ENCODE measurements around the gene OR6C76. TPM values are rescaled to one million over a fixed set of nuclear protein-coding genes. Genes with fewer than 3 reads are reported as not detected.
"Not testable (repeated sequence)": the region's sequence is repeated elsewhere in the genome, so short reads cannot be mapped to it uniquely, and the experiment has no call there.

Gene OR6C76
- total RNA-seq, 1 donor from 2014 or later: not detected

- ChIA-PET CTCF (no interaction called here), POLR2A (no interaction called here)
- Mint-ChIP-seq H3K27me3 (peaks cover 4% of the 10 kb centered on the region), H3K9me3 (peaks cover 11% of the 10 kb centered on the region), H3K27ac (no peak overlapping the region), H3K4me3 (no peak overlapping the region), H3K4me1 (peaks cover 5% of the 10 kb centered on the region), H3K36me3 (ENCODE audit: low read depth) (peaks cover 2% of the 10 kb centered on the region)
- TF ChIP-seq CTCF (IDR thresholded peaks at IDR 0.05): no peak
- ATAC-seq (ENCODE audit: low read depth) (no peak), DNase-seq (no peak)
- intact Hi-C loops (cut with micrococcal nuclease): loop anchor here (1.0 kb wide), 1 partner anchor 173 kb away; no protein-coding TSS in a partner anchor
Observed at GRCh38 chr12:55446326-55446725, 20.3 kb downstream of the OR6C76 start.

GRCh38 chr12:55448825-55449224 is 22.8 kb downstream of the OR6C76 start:
- DNase-seq (no peak), ATAC-seq (ENCODE audit: low read depth) (no peak)
- H3K4me3 Mint-ChIP-seq: no peak overlapping the region
- ChIA-PET CTCF (no interaction called here), POLR2A (no interaction called here)
- H3K27me3 Mint-ChIP-seq: peaks cover 8% of the 10 kb centered on the region
- H3K9me3 Mint-ChIP-seq: no peaks in the 10 kb centered on the region
- intact Hi-C loops (cut with micrococcal nuclease): no loop called here
- TF ChIP-seq CTCF (IDR thresholded peaks at IDR 0.05): no peak
- peaks cover 1% of the 10 kb centered on the region for H3K4me1 Mint-ChIP-seq
- no peak overlapping the region for H3K27ac Mint-ChIP-seq
- no peaks in the 10 kb centered on the region for H3K36me3 Mint-ChIP-seq (ENCODE audit: low read depth)

GRCh38 chr12:55464926-55465325 is 38.9 kb downstream of the OR6C76 start:
- DNase-seq; CTCF ChIA-PET; H3K4me3 Mint-ChIP-seq; H3K27me3 Mint-ChIP-seq; H3K9me3 Mint-ChIP-seq; H3K36me3 Mint-ChIP-seq (ENCODE audit: low read depth); ATAC-seq (ENCODE audit: low read depth); POLR2A ChIA-PET; H3K27ac Mint-ChIP-seq: not testable (repeated sequence)
- peaks cover 34% of the 10 kb centered on the region for H3K4me1 Mint-ChIP-seq
- intact Hi-C loops (cut with micrococcal nuclease): loop anchor here (5.0 kb wide), 1 partner anchor 473 kb away; no protein-coding TSS in a partner anchor

- POLR2A ChIA-PET: no interaction called here
- no peak for DNase-seq
- CTCF ChIA-PET: no interaction called here
- TF ChIP-seq CTCF (IDR thresholded peaks at IDR 0.05): no peak
- peak overlapping the region; percentile 61 for H3K4me3 Mint-ChIP-seq
- peak overlapping the region; percentile 46 for H3K27ac Mint-ChIP-seq
- H3K36me3 Mint-ChIP-seq (ENCODE audit: low read depth): no peaks in the 10 kb centered on the region
- H3K4me1 Mint-ChIP-seq: peaks cover 45% of the 10 kb centered on the region
- H3K9me3 Mint-ChIP-seq: peaks cover 7% of the 10 kb centered on the region
- ATAC-seq (ENCODE audit: low read depth): peak; percentile 70
- no peaks in the 10 kb centered on the region for H3K27me3 Mint-ChIP-seq
- intact Hi-C loops (cut with micrococcal nuclease): loop anchor here (5.0 kb wide), 1 partner anchor 476 kb away; no protein-coding TSS in a partner anchor
Observed at GRCh38 chr12:55467836-55468235, 41.8 kb downstream of the OR6C76 start.

GRCh38 chr12:55469291-55469690 is 43.2 kb downstream of the OR6C76 start:
- POLR2A ChIA-PET: no interaction called here
- intact Hi-C loops (cut with micrococcal nuclease): loop anchor here (5.0 kb wide), 1 partner anchor 477 kb away; no protein-coding TSS in a partner anchor
- DNase-seq: no peak
- Mint-ChIP-seq H3K4me1 (peaks cover 45% of the 10 kb centered on the region), H3K27ac (peak overlapping the region; percentile 22), H3K36me3 (ENCODE audit: low read depth) (no peaks in the 10 kb centered on the region), H3K4me3 (no peak overlapping the region), H3K27me3 (no peaks in the 10 kb centered on the region), H3K9me3 (peaks cover 4% of the 10 kb centered on the region)
- ATAC-seq (ENCODE audit: low read depth): no peak
- TF ChIP-seq CTCF (IDR thresholded peaks at IDR 0.05): no peak
- CTCF ChIA-PET: no interaction called here
